HCT116 (cell line): ENCODE measurements around the gene OPHN1. TPM values are rescaled to one million over a fixed set of nuclear protein-coding genes. Genes with fewer than 3 reads are reported as not detected.
"Not testable (repeated sequence)": the region's sequence is repeated elsewhere in the genome, so short reads cannot be mapped to it uniquely, and the experiment has no call there.

Experiments used
- ATAC-seq: fragments of 200-7000 bp; cut with Tn5 transposase; 2 replicates; pipeline ENCODE4 v1.9.1; 2020; ENCODE audit warnings: mild to moderate bottlenecking, moderate library complexity
- BruUV-seq: library from RNA; stranded (reverse); fragments of 400-500 nt; replicated peaks from 2 replicates; lab custom pipeline; 2021; lab: Mats Ljungman, UMichigan
- CTCF ChIA-PET: fragments of 300-600 bp; sonication (Branson Sonifier 250); formaldehyde crosslinking; loops from one replicate; lab custom pipeline; 2021; ENCODE audit warnings: antibody characterized with exemption; lab: Charles Lee
- POLR2A ChIA-PET: fragments of 300-600, 350-600 bp; sonication (Branson Sonifier 250); formaldehyde crosslinking; loops from one replicate; lab custom pipeline; 2021; ENCODE audit warnings: antibody characterized with exemption; lab: Charles Lee
- RAD21 ChIA-PET, 2 experiments: fragments of 300-600 bp; sonication (Branson Sonifier 250); formaldehyde crosslinking; loops; one replicate each; lab custom pipeline; 2023; ENCODE audit warnings: low total read pairs in 2 of 2; ENCODE audit not compliant: uncharacterized antibody in 2 of 2, unreplicated experiment in 2 of 2, low non-redundant PET in 1 of 2; lab: Charles Lee
- DNase-seq: peaks from one replicate; pipeline ENCODE4 v3.0.0-alpha.2; 2010; ENCODE audit warnings: low read depth, low spot score
- H2AFZ ChIP-seq: fragments of 200-600 bp; shearing (Covaris generic), sonication (generic); 2 replicates; pipeline ENCODE4 v1.6.1; 2017; ENCODE audit warnings: low read depth, mixed run types, mixed read lengths, antibody characterized with exemption, low read length; ENCODE audit not compliant: poor library complexity, severe bottlenecking
- H3K27ac ChIP-seq: 2 replicates; pipeline ENCODE4 v1.5.1; 2012; ENCODE audit warnings: low read depth, low read length
- H3K27me3 ChIP-seq: fragments of 200-600 bp; sonication (generic); 2 replicates; pipeline ENCODE4 v1.6.1; 2016; ENCODE audit warnings: mixed run types, low read length, mixed read lengths; ENCODE audit not compliant: insufficient read depth
- H3K36me3 ChIP-seq, 2 experiments: fragments of 200-500 bp in 1 of 2; fragments of 200-600 bp in 1 of 2; sonication (Bioruptor generic) in 1 of 2; sonication (generic) in 1 of 2; 2 replicates each; pipeline versions ENCODE4 v1.5.1 to v1.6.1; 2014 to 2016; ENCODE audit warnings: low read length in 2 of 2, inconsistent platforms in 1 of 2, mixed read lengths in 1 of 2, mixed run types in 1 of 2; ENCODE audit not compliant: insufficient read depth in 2 of 2, control insufficient read depth in 1 of 2
- H3K4me1 ChIP-seq, 2 experiments: fragments of 200-600 bp in 1 of 2; sonication (generic) in 1 of 2; 2 replicates each; pipeline versions ENCODE4 v1.5.1 to v1.6.1; 2012 to 2017; ENCODE audit warnings: low read length in 2 of 2, inconsistent platforms in 1 of 2, mild to moderate bottlenecking in 1 of 2, mixed read lengths in 1 of 2, mixed run types in 1 of 2, moderate library complexity in 1 of 2; ENCODE audit not compliant: insufficient read depth in 2 of 2, control insufficient read depth in 1 of 2
- H3K4me2 ChIP-seq: fragments of 200-600 bp; sonication (generic); 2 replicates; pipeline ENCODE4 v1.6.1; 2017; ENCODE audit warnings: mixed run types, low read length, mixed read lengths
- H3K4me3 ChIP-seq, 2 experiments: fragments of 200-600 bp in 1 of 2; sonication (generic) in 1 of 2; replicated peaks in 1 of 2; 2 replicates each; pipeline ENCODE4 v1.5.1; 2011 to 2016; ENCODE audit warnings: low read length in 2 of 2, control low read depth in 1 of 2, low read depth in 1 of 2, mild to moderate bottlenecking in 1 of 2, mixed read lengths in 1 of 2, mixed run types in 1 of 2
- H3K79me2 ChIP-seq: fragments of 200-600 bp; sonication (generic); 2 replicates; pipeline ENCODE4 v1.6.1; 2017; ENCODE audit warnings: mild to moderate bottlenecking, mixed run types, low read length, moderate library complexity, mixed read lengths; ENCODE audit not compliant: insufficient read depth
- H3K9ac ChIP-seq: fragments of 200-600 bp; sonication (generic); 2 replicates; pipeline ENCODE4 v1.6.1; 2016; ENCODE audit warnings: low read length, mixed read lengths
- H3K9me2 ChIP-seq: fragments of 200-600 bp; sonication (generic), shearing (Covaris generic); 2 replicates; pipeline ENCODE4 v1.6.1; 2017; ENCODE audit warnings: mixed run types, mild to moderate bottlenecking, moderate library complexity; ENCODE audit not compliant: insufficient read depth
- H3K9me3 ChIP-seq, 2 experiments: fragments of 200-500 bp in 1 of 2; fragments of 200-600 bp in 1 of 2; sonication (Bioruptor generic) in 1 of 2; sonication (generic) in 1 of 2; 2 replicates each; pipeline ENCODE4 v1.6.1; 2014 to 2017; ENCODE audit warnings: low read length in 2 of 2, mixed read lengths in 2 of 2, inconsistent platforms in 1 of 2, low read depth in 1 of 2, mild to moderate bottlenecking in 1 of 2, mixed run types in 1 of 2, moderate library complexity in 1 of 2; ENCODE audit not compliant: control insufficient read depth in 1 of 2, insufficient read depth in 1 of 2
- H4K20me1 ChIP-seq: fragments of 200-600 bp; sonication (generic), shearing (Covaris generic); 2 replicates; pipeline ENCODE4 v1.6.1; 2017; ENCODE audit warnings: mixed run types, mild to moderate bottlenecking, moderate library complexity; ENCODE audit not compliant: insufficient read depth
- CEBPB ChIP-seq: IDR thresholded peaks from 2 replicates; pipeline ENCODE4 v1.6.1; 2012; ENCODE audit warnings: low read depth
- EZH2 ChIP-seq: fragments of 200-600 bp; sonication (generic); IDR thresholded peaks from 2 replicates; pipeline ENCODE4 v1.6.1; 2017; ENCODE audit warnings: antibody characterized with exemption, mixed run types
- JUND ChIP-seq: IDR thresholded peaks from 2 replicates; pipeline ENCODE4 v1.6.1; 2012
- POLR2A ChIP-seq: IDR thresholded peaks from 2 replicates; pipeline ENCODE4 v1.7.0; 2011; ENCODE audit warnings: borderline replicate concordance; ENCODE audit not compliant: insufficient read depth, insufficient read length; ENCODE audit errors: extremely low read depth
- POLR2AphosphoS5 ChIP-seq: IDR thresholded peaks from 2 replicates; pipeline ENCODE4 v1.6.1; 2011; ENCODE audit warnings: mild to moderate bottlenecking, low read depth, low read length, moderate library complexity
- ZFX ChIP-seq: fragments of 450-650 bp; IDR thresholded peaks from 2 replicates; pipeline ENCODE4 v1.6.1; 2017
- ZNF274 ChIP-seq: fragments of 200-500 bp; sonication (Bioruptor generic); IDR thresholded peaks from 2 replicates; pipeline ENCODE4 v1.6.1; 2014; ENCODE audit warnings: mild to moderate bottlenecking, low read depth, low read length, inconsistent platforms
- intact Hi-C: fragments of 100-400 bp; cut with micrococcal nuclease; formaldehyde crosslinking; loops from 2 replicates; pipeline ENCODE4 v1.10.0; 2022
- total RNA-seq: library from RNA; stranded (reverse); gene quantifications from one replicate; pipeline ENCODE4 v1.2.1, GENCODE V29; 2021; ENCODE audit not compliant: unreplicated experiment
- TF ChIP-seq, protein P1 (sequence below): IDR thresholded peaks from 2 replicates; pipeline ENCODE4 v1.6.1; 2012
- TF ChIP-seq, protein P2 (sequence below): IDR thresholded peaks from 2 replicates; pipeline ENCODE4 v1.6.1; 2012

The OPHN1 gene
- total RNA-seq, 1 experiment from 2014 or later, result 2.9 TPM

DNA sequence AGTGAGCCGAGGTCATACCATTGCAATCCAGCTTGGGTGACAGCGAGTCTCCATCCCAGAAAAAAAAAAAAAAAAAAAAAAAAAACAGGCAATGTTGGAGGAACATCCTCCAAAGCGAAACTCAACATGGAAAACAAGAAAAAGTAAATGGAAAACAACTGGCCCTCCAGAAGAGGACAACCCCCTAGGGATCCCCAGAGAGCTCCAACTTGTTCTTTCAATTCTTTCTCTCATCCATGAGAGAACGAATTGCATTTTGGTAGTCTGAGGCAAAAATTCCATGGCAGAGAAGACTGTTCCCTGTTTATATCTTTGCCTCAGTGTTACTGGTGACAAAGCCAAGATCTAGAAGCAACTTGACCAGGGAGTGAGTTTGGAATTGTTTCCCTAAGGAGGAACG lies 49.8 kb downstream of the OPHN1 start:
- RAD21 ChIA-PET, result no interaction called here
- no peak overlapping the region for H3K27ac ChIP-seq
- H3K36me3 ChIP-seq, result no peaks in the 10 kb centered on the region
- no peak overlapping the region for H3K4me2 ChIP-seq
- TF ChIP-seq, protein P1, sequence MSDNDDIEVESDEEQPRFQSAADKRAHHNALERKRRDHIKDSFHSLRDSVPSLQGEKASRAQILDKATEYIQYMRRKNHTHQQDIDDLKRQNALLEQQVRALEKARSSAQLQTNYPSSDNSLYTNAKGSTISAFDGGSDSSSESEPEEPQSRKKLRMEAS, result no peak
- TF ChIP-seq JUND (no peak), ZFX (no peak), POLR2AphosphoS5 (no peak), POLR2A (no peak), ZNF274 (no peak), CEBPB (no peak), EZH2 (no peak)
- TF ChIP-seq, protein P2, sequence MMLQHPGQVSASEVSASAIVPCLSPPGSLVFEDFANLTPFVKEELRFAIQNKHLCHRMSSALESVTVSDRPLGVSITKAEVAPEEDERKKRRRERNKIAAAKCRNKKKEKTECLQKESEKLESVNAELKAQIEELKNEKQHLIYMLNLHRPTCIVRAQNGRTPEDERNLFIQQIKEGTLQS, result no peak
- no peaks in the 10 kb centered on the region for H3K79me2 ChIP-seq
- H2AFZ ChIP-seq, result no peak overlapping the region
- H3K9ac ChIP-seq, result no peak overlapping the region
- POLR2A ChIA-PET, result no interaction called here
- no TSS peak for BruUV-seq
- intact Hi-C loops, result no loop called here
- CTCF ChIA-PET, result no interaction called here
- H3K9me3 ChIP-seq, result no peaks in the 10 kb centered on the region
- H3K4me3 ChIP-seq, result no peak overlapping the region
- DNase-seq, result no peak
- H3K9me2 ChIP-seq, result no peaks in the 10 kb centered on the region
- H4K20me1 ChIP-seq, result no peaks in the 10 kb centered on the region
- H3K4me1 ChIP-seq, result no peaks in the 10 kb centered on the region
- no peaks in the 10 kb centered on the region for H3K27me3 ChIP-seq
- ATAC-seq, result no peak

DNA sequence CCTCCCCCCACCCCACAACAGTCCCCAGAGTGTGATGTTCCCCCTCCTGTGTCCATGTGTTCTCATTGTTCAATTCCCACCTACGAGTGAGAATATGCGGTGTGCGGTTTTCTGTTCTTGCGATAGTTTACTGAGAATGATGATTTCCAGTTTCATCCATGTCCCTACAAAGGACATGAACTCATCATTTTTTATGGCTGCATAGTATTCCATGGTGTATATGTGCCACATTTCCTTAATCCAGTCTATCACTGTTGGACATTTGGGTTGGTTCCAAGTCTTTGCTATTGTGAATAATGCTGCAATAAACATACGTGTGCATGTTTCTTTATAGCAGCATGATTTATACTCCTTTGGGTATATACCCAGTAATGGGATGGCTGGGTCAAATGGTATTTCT lies 55.7 kb downstream of the OPHN1 start:
- H3K9me3 ChIP-seq, H3K4me3 ChIP-seq, H3K9ac ChIP-seq, intact Hi-C loops, H2AFZ ChIP-seq, POLR2A ChIA-PET, H3K79me2 ChIP-seq, BruUV-seq, H3K27me3 ChIP-seq, RAD21 ChIA-PET, H3K4me1 ChIP-seq, CTCF ChIA-PET, H3K9me2 ChIP-seq, DNase-seq, ATAC-seq, H4K20me1 ChIP-seq, H3K36me3 ChIP-seq, H3K4me2 ChIP-seq, H3K27ac ChIP-seq: not testable (repeated sequence)
